ENCODE results near the gene PDE6C. TPM values are rescaled to one million over a fixed set of nuclear protein-coding genes. Genes with fewer than 3 reads are reported as not detected.

The PDE6C gene
- total RNA-seq, 4 donors from 2014 or later = not detected

GRCh38 chr10:93622942-93623341 is 10.6 kb downstream of the PDE6C start:
- no peak for TF ChIP-seq POLR2A (IDR thresholded peaks at IDR 0.05)
- TF ChIP-seq, protein P1, sequence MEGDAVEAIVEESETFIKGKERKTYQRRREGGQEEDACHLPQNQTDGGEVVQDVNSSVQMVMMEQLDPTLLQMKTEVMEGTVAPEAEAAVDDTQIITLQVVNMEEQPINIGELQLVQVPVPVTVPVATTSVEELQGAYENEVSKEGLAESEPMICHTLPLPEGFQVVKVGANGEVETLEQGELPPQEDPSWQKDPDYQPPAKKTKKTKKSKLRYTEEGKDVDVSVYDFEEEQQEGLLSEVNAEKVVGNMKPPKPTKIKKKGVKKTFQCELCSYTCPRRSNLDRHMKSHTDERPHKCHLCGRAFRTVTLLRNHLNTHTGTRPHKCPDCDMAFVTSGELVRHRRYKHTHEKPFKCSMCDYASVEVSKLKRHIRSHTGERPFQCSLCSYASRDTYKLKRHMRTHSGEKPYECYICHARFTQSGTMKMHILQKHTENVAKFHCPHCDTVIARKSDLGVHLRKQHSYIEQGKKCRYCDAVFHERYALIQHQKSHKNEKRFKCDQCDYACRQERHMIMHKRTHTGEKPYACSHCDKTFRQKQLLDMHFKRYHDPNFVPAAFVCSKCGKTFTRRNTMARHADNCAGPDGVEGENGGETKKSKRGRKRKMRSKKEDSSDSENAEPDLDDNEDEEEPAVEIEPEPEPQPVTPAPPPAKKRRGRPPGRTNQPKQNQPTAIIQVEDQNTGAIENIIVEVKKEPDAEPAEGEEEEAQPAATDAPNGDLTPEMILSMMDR (IDR thresholded peaks at IDR 0.05) = no peak
- 87 to 92% methylated on average over 1 of the region's 1 CpG for WGBS, 2 donors
- no peak for DNase-seq (ENCODE audit: low spot score in 2 of 2)
- intact Hi-C loops (cut with DNase I; ENCODE audit: low total_unique reads) = no loop called here
- H3K4me3 ChIP-seq (ENCODE audit: low read depth, poor library complexity, severe bottlenecking) = no peak overlapping the region

DNA sequence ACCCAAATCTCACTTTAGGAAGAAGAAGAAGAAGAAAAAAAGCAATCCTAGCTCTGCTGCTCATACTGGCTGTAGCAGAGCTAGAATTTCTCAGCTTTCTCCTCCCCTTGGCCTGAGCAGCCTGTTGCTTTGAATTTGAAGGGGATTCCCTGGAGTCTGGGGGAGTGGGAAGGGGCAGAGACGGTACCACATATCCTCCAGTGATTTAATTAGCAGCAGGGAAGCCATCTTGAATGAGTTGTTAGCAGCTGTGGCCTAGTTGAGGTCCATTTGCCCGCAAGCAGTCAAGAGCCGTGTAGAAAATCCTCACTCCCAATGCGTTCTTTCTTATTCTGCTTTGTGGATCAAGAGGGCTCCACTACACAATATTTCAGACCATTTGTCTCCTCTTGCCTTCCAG is 16.5 kb downstream of the PDE6C start:
- DNase-seq (ENCODE audit: low spot score in 2 of 2) = no peak
- intact Hi-C loops (cut with DNase I; ENCODE audit: low total_unique reads) = no loop called here
- H3K4me3 ChIP-seq (ENCODE audit: low read depth, poor library complexity, severe bottlenecking) = no peak overlapping the region
- TF ChIP-seq, protein P1 (IDR thresholded peaks at IDR 0.05) = no peak
- no peak for TF ChIP-seq POLR2A (IDR thresholded peaks at IDR 0.05)
- 85 to 94% methylated on average over 4 of the region's 4 CpGs for WGBS, 2 donors

DNA sequence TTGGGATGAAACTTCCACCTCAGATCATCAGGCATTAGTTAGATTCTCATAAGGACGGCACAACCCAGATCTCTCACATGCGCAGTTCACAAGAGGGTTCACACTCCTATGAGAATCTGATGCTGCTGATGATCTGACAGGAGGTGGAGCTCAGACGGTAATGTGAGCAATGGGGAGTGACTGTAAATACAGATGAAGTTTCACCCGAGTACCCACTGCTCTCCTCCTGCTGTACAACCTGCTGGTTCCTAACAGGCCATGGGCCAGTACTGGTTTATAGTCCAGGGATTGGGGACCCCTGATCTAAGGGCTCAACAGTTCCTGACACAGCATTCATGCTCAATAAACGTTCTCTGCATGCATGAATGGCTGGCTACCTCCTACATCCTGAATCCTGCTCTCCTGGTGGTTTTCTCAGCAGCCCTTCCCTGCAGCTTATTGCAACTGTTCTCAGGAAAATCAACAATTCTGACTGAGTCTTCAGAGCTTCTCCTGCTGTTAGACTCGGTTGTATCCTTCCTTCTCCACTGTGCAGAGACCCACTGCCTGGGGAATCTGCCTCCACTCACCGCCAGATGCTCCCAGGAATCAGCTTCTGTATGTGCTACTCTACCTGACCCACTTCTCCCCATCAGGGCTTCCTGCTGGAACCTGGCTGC is 17.4 kb downstream of the PDE6C start:
- intact Hi-C loops (cut with DNase I; ENCODE audit: low total_unique reads) = no loop called here
- H3K4me3 ChIP-seq (ENCODE audit: low read depth, poor library complexity, severe bottlenecking) = no peak overlapping the region
- DNase-seq (ENCODE audit: low spot score in 2 of 2) = no peak
- TF ChIP-seq, protein P1 (IDR thresholded peaks at IDR 0.05) = no peak
- no peak for TF ChIP-seq POLR2A (IDR thresholded peaks at IDR 0.05)
- 65 to 66% methylated on average over 7 of the region's 7 CpGs for WGBS, 2 donors

GRCh38 chr10:93630625-93631557 is 18.6 kb downstream of the PDE6C start:
- intact Hi-C loops (cut with DNase I; ENCODE audit: low total_unique reads) = no loop called here
- TF ChIP-seq POLR2A (IDR thresholded peaks at IDR 0.05) = no peak
- TF ChIP-seq, protein P1 (IDR thresholded peaks at IDR 0.05) = no peak
- no peak for DNase-seq (ENCODE audit: low spot score in 2 of 2)
- WGBS, 2 donors = 62 to 64% methylated on average over 15 of the region's 15 CpGs
- no peak overlapping the region for H3K4me3 ChIP-seq (ENCODE audit: low read depth, poor library complexity, severe bottlenecking)

DNA sequence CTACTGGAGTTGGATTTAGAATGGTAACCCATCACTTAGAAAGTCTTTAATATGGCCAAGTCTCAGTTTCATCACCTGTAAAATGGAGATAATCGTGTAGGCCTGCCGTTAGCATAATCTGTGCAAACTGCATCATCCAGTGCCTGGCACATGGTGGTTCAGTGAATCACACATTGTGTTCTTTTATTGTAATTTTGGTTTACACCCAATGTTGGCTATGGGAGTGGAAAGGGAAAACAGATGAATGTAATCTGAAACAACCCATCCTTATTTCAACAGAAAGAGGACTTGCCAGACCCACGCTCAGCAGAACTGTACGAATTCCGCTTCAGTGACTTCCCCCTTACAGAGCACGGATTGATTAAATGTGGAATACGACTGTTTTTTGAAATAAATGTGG is 27.5 kb downstream of the PDE6C start:
- WGBS, 2 donors = 71 to 74% methylated on average over 7 of the region's 7 CpGs
- TF ChIP-seq POLR2A (IDR thresholded peaks at IDR 0.05) = no peak
- TF ChIP-seq, protein P1 (IDR thresholded peaks at IDR 0.05) = no peak
- H3K4me3 ChIP-seq (ENCODE audit: low read depth, poor library complexity, severe bottlenecking) = no peak overlapping the region
- intact Hi-C loops (cut with DNase I; ENCODE audit: low total_unique reads) = no loop called here
- DNase-seq (ENCODE audit: low spot score in 2 of 2) = no peak

All from lower leg skin (tissue), 4 donors.